Stimulated activated naive CD8-positive, alpha-beta T cell treated with anti-CD3 and anti-CD28 coated beads, Interleukin-15, Interleukin-2, amounts not matched to agents 100 U/mL and 50 U/mL, for 24 hours (primary cell): ENCODE measurements around the gene KCNN1.
A peak's percentile ranks its signal among the peaks of the same experiment; 100 is the strongest.

ENCODE experiments used
- ATAC-seq: fragments of 150-1000 bp; cut with Tn5 transposase; one replicate; pipeline ENCODE4 v1.10.0; 2021
- DNase-seq: peaks from one replicate; pipeline ENCODE4 v3.0.0; 2021

The KCNN1 gene

GRCh38 chr19:17947815-17948513 lies 18.9 kb upstream of the KCNN1 start:
- DNase-seq (peak; percentile 98), ATAC-seq (peak; percentile 59)

GRCh38 chr19:17948514-17948900 lies 18.4 kb upstream of the KCNN1 start:
- no peak for DNase-seq
- ATAC-seq = no peak

GRCh38 chr19:17948931-17949930 lies 17.7 kb upstream of the KCNN1 start:
- DNase-seq (peak; percentile 50), ATAC-seq (no peak)

- ATAC-seq (no peak), DNase-seq (no peak)
Observed at GRCh38 chr19:17949956-17950309, 17.0 kb upstream of the KCNN1 start.

GRCh38 chr19:17950310-17951156 lies 16.4 kb upstream of the KCNN1 start:
- peak; percentile 19 for ATAC-seq
- DNase-seq = peak; percentile 60

GRCh38 chr19:17951157-17951989 lies 15.5 kb upstream of the KCNN1 start:
- DNase-seq (no peak), ATAC-seq (no peak)

GRCh38 chr19:17951990-17952976 lies 14.6 kb upstream of the KCNN1 start:
- DNase-seq (no peak), ATAC-seq (no peak)

- DNase-seq = no peak
- no peak for ATAC-seq
Observed at GRCh38 chr19:17953316-17953801, 13.5 kb upstream of the KCNN1 start.

GRCh38 chr19:17953869-17954268 lies 13.0 kb upstream of the KCNN1 start:
- no peak for DNase-seq
- ATAC-seq = no peak

GRCh38 chr19:17954401-17954800 lies 12.5 kb upstream of the KCNN1 start:
- no peak for DNase-seq
- no peak for ATAC-seq

- DNase-seq = no peak
- ATAC-seq = no peak
Observed at GRCh38 chr19:17957149-17957849, 9.6 kb upstream of the KCNN1 start.

GRCh38 chr19:17957885-17958284 lies 9.0 kb upstream of the KCNN1 start:
- DNase-seq (no peak), ATAC-seq (no peak)

- DNase-seq (no peak), ATAC-seq (no peak)
Observed at GRCh38 chr19:17963936-17964691, 2.8 kb upstream of the KCNN1 start.

GRCh38 chr19:17965370-17966128 lies 1.4 kb upstream of the KCNN1 start:
- ATAC-seq (no peak), DNase-seq (no peak)

- ATAC-seq = no peak
- DNase-seq = no peak
Observed at GRCh38 chr19:17966129-17966483, 801 bp upstream of the KCNN1 start.

- ATAC-seq = no peak
- DNase-seq = no peak
Observed at GRCh38 chr19:17967257-17968051, 547 bp downstream of the KCNN1 start.

- ATAC-seq = no peak
- no peak for DNase-seq
Observed at GRCh38 chr19:17968362-17968761, 1.5 kb downstream of the KCNN1 start.
